GM23338 (cell line): ENCODE results near the gene PEX13. TPM values are rescaled to one million over a fixed set of nuclear protein-coding genes. Genes with fewer than 3 reads are reported as not detected.

ENCODE experiments used
- ATAC-seq: fragments of 200-7000 bp; cut with Tn5 transposase; 3 replicates; pipeline ENCODE4 v1.9.1; 2020
- DNase-seq: peaks from one replicate; pipeline ENCODE4 v3.0.0-alpha.2; 2015; ENCODE audit warnings: low spot score
- H2AFZ ChIP-seq: fragments of 200-600 bp; sonication (generic); 2 replicates; pipeline ENCODE4 v1.8.0; 2016; ENCODE audit warnings: antibody characterized with exemption, mild to moderate bottlenecking, moderate library complexity
- H3F3A ChIP-seq: fragments of 200-600 bp; sonication (generic); replicated peaks from 2 replicates; pipeline ENCODE4 v1.8.0; 2017; ENCODE audit warnings: antibody characterized with exemption, mixed run types, low read depth
- H3K27ac ChIP-seq: fragments of 200-600 bp; sonication (generic); 2 replicates; pipeline ENCODE4 v1.6.1; 2016; ENCODE audit warnings: low read depth
- H3K27me3 ChIP-seq: fragments of 200-600 bp; sonication (generic); 2 replicates; pipeline ENCODE4 v1.8.0; 2016; ENCODE audit warnings: mild to moderate bottlenecking, mixed run types, moderate library complexity; ENCODE audit not compliant: insufficient read depth
- H3K36me3 ChIP-seq: fragments of 200-600 bp; sonication (generic); 2 replicates; pipeline ENCODE4 v1.8.0; 2016; ENCODE audit warnings: mild to moderate bottlenecking; ENCODE audit not compliant: insufficient read depth
- H3K4me1 ChIP-seq: fragments of 200-600 bp; sonication (generic); 2 replicates; pipeline ENCODE4 v1.8.0; 2016; ENCODE audit warnings: mild to moderate bottlenecking, moderate library complexity; ENCODE audit not compliant: insufficient read depth
- H3K4me2 ChIP-seq: fragments of 200-600 bp; sonication (generic); 2 replicates; pipeline ENCODE4 v1.7.1; 2017; ENCODE audit warnings: mixed run types
- H3K4me3 ChIP-seq: fragments of 200-600 bp; sonication (generic); 2 replicates; pipeline ENCODE4 v1.6.1; 2016; ENCODE audit warnings: mixed run types
- H3K79me2 ChIP-seq: fragments of 200-600 bp; sonication (generic); replicated peaks from 2 replicates; pipeline ENCODE4 v1.8.0; 2017; ENCODE audit warnings: mild to moderate bottlenecking; ENCODE audit not compliant: insufficient read depth
- H3K9me2 ChIP-seq: fragments of 200-600 bp; sonication (generic); 2 replicates; pipeline ENCODE4 v1.8.0; 2017; ENCODE audit not compliant: insufficient read depth
- H4K20me1 ChIP-seq: fragments of 200-600 bp; sonication (generic); replicated peaks from 2 replicates; pipeline ENCODE4 v1.8.0; 2017; ENCODE audit warnings: mild to moderate bottlenecking; ENCODE audit not compliant: insufficient read depth
- H3K27ac Mint-ChIP-seq: 2 replicates; pipeline ENCODE4 v1.8.0; 2020; ENCODE audit warnings: inconsistent platforms, mild to moderate bottlenecking, moderate library complexity, mixed read lengths
- H3K27me3 Mint-ChIP-seq: 3 replicates; pipeline ENCODE4 v1.8.0; 2022; ENCODE audit warnings: low read depth, mild to moderate bottlenecking, moderate library complexity, mixed read lengths, inconsistent platforms; ENCODE audit not compliant: insufficient read depth, poor library complexity
- H3K36me3 Mint-ChIP-seq: 3 replicates; pipeline ENCODE4 v1.8.0; 2021; ENCODE audit warnings: low read depth, mild to moderate bottlenecking, inconsistent platforms, moderate library complexity, mixed read lengths
- H3K4me1 Mint-ChIP-seq: 3 replicates; pipeline ENCODE4 v1.8.0; 2020; ENCODE audit warnings: mild to moderate bottlenecking, inconsistent platforms, mixed read lengths
- H3K4me3 Mint-ChIP-seq: 3 replicates; pipeline ENCODE4 v1.8.0; 2021; ENCODE audit warnings: moderate library complexity, mild to moderate bottlenecking, inconsistent platforms, mixed read lengths
- H3K9me3 Mint-ChIP-seq: 3 replicates; pipeline ENCODE4 v1.8.0; 2020; ENCODE audit warnings: moderate library complexity, mild to moderate bottlenecking, inconsistent platforms, mixed read lengths
- CREB1 ChIP-seq: fragments of 250-450 bp; sonication (Bioruptor Pico); IDR thresholded peaks from 2 replicates; pipeline ENCODE4 v1.5.0; 2020; ENCODE audit warnings: low read depth, mild to moderate bottlenecking, moderate library complexity
- EZH2 ChIP-seq: fragments of 200-600 bp; sonication (generic); IDR thresholded peaks from one replicate; pipeline ENCODE4 v1.8.0; 2017; ENCODE audit warnings: antibody characterized with exemption, mild to moderate bottlenecking, low read depth; ENCODE audit not compliant: unreplicated experiment
- EZH2phosphoT487 ChIP-seq: fragments of 200-600 bp; sonication (generic); IDR thresholded peaks from one replicate; pipeline ENCODE4 v1.8.1; 2018; ENCODE audit warnings: antibody characterized with exemption; ENCODE audit not compliant: unreplicated experiment
- JUNB ChIP-seq: IDR thresholded peaks from one replicate; pipeline ENCODE4 v1.6.1; 2016; ENCODE audit warnings: antibody characterized with exemption; ENCODE audit not compliant: unreplicated experiment
- NANOG ChIP-seq: IDR thresholded peaks from 2 replicates; pipeline ENCODE4 v1.6.1; 2016; ENCODE audit warnings: antibody characterized with exemption, borderline replicate concordance
- POLR2AphosphoS5 ChIP-seq: IDR thresholded peaks from 2 replicates; pipeline ENCODE4 v1.6.1; 2016; ENCODE audit warnings: antibody characterized with exemption, low read depth
- STAT1 ChIP-seq: IDR thresholded peaks from one replicate; pipeline ENCODE4 v1.6.1; 2016; ENCODE audit warnings: antibody characterized with exemption; ENCODE audit not compliant: unreplicated experiment
- ZNF114 ChIP-seq: fragments of 250-450 bp; sonication (Bioruptor Pico); IDR thresholded peaks from 2 replicates; pipeline ENCODE4 v1.5.0; 2020; ENCODE audit warnings: mild to moderate bottlenecking, moderate library complexity
- ZNF331 ChIP-seq: fragments of 250-450 bp; sonication (Bioruptor Pico); IDR thresholded peaks from 2 replicates; pipeline ENCODE4 v1.5.0; 2020; ENCODE audit warnings: low read depth, mild to moderate bottlenecking, moderate library complexity
- polyA plus RNA-seq: library from polyadenylated mRNA; unstranded; fragments of >200 nt; fragmentation: Nextera tagmentation; extraction: Ambion mirVana; gene quantifications from 2 replicates; pipeline ENCODE4 v1.2.1, GENCODE V29; 2016
- total RNA-seq: library from RNA; depleted of rRNA; stranded (reverse); fragments of >200 nt; shearing (Covaris generic); gene quantifications from 2 replicates; pipeline ENCODE4 v1.2.3, GENCODE V29; 2014
- TF ChIP-seq, protein P1 (sequence below): fragments of 250-450 bp; sonication (Bioruptor Pico); IDR thresholded peaks from 2 replicates; pipeline ENCODE4 v1.5.0; 2020; ENCODE audit warnings: mild to moderate bottlenecking, moderate library complexity
- TF ChIP-seq, protein P2 (sequence below): IDR thresholded peaks from 2 replicates; pipeline ENCODE4 v1.6.1; 2016; ENCODE audit warnings: antibody characterized with exemption
- TF ChIP-seq, protein P3 (sequence below), 2 experiments: fragments of 200-600 bp in 1 of 2; sonication (generic) in 1 of 2; conservative IDR thresholded peaks; 2 replicates each; pipeline versions ENCODE4 v1.5.1 to v1.6.1; 2016 to 2017; ENCODE audit warnings: antibody characterized with exemption in 2 of 2, low read depth in 2 of 2, mild to moderate bottlenecking in 2 of 2, moderate library complexity in 1 of 2
- TF ChIP-seq, protein P4 (sequence below): IDR thresholded peaks from one replicate; pipeline ENCODE4 v1.6.1; 2018; ENCODE audit warnings: antibody characterized with exemption; ENCODE audit not compliant: unreplicated experiment

The PEX13 gene
- total and polyA plus RNA-seq, 2 experiments from 2014 or later, result 15.8 to 29.2 TPM

DNA sequence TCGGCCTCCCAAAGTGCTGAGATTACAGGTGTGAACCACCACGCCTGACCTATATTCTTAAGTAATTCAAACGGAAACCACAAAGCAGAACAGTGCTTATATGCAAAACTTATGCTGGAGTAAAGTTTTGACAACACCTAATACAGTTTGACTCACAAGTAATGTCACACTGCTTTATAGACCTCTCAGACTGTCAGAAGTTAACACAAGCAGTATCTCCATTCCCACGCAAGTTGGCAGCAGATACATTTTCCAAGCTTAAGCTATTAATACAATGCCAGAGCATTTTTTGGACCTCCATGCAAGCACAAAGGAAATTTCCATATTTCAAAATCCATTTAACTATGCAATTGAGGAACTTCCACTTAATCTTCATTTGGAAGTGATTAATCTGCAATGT, 27.1 kb downstream of the PEX13 start:
- no peak overlapping the region for H3K4me2 ChIP-seq
- H3K27me3 Mint-ChIP-seq, result peaks cover 2% of the 10 kb centered on the region
- H4K20me1 ChIP-seq, result no peaks in the 10 kb centered on the region
- H3K27ac ChIP-seq, result no peak overlapping the region
- H3K36me3 ChIP-seq, result no peaks in the 10 kb centered on the region; the same call in none of the 2 replicates
- H3F3A ChIP-seq, result no peaks in the 10 kb centered on the region
- TF ChIP-seq STAT1 (no peak), JUNB (no peak), ZNF331 (CRISPR knock-in tag) (no peak), POLR2AphosphoS5 (no peak), NANOG (no peak), EZH2 (no peak), CREB1 (CRISPR knock-in tag) (no peak), ZNF114 (CRISPR knock-in tag) (no peak), EZH2phosphoT487 (no peak)
- TF ChIP-seq, protein P1, sequence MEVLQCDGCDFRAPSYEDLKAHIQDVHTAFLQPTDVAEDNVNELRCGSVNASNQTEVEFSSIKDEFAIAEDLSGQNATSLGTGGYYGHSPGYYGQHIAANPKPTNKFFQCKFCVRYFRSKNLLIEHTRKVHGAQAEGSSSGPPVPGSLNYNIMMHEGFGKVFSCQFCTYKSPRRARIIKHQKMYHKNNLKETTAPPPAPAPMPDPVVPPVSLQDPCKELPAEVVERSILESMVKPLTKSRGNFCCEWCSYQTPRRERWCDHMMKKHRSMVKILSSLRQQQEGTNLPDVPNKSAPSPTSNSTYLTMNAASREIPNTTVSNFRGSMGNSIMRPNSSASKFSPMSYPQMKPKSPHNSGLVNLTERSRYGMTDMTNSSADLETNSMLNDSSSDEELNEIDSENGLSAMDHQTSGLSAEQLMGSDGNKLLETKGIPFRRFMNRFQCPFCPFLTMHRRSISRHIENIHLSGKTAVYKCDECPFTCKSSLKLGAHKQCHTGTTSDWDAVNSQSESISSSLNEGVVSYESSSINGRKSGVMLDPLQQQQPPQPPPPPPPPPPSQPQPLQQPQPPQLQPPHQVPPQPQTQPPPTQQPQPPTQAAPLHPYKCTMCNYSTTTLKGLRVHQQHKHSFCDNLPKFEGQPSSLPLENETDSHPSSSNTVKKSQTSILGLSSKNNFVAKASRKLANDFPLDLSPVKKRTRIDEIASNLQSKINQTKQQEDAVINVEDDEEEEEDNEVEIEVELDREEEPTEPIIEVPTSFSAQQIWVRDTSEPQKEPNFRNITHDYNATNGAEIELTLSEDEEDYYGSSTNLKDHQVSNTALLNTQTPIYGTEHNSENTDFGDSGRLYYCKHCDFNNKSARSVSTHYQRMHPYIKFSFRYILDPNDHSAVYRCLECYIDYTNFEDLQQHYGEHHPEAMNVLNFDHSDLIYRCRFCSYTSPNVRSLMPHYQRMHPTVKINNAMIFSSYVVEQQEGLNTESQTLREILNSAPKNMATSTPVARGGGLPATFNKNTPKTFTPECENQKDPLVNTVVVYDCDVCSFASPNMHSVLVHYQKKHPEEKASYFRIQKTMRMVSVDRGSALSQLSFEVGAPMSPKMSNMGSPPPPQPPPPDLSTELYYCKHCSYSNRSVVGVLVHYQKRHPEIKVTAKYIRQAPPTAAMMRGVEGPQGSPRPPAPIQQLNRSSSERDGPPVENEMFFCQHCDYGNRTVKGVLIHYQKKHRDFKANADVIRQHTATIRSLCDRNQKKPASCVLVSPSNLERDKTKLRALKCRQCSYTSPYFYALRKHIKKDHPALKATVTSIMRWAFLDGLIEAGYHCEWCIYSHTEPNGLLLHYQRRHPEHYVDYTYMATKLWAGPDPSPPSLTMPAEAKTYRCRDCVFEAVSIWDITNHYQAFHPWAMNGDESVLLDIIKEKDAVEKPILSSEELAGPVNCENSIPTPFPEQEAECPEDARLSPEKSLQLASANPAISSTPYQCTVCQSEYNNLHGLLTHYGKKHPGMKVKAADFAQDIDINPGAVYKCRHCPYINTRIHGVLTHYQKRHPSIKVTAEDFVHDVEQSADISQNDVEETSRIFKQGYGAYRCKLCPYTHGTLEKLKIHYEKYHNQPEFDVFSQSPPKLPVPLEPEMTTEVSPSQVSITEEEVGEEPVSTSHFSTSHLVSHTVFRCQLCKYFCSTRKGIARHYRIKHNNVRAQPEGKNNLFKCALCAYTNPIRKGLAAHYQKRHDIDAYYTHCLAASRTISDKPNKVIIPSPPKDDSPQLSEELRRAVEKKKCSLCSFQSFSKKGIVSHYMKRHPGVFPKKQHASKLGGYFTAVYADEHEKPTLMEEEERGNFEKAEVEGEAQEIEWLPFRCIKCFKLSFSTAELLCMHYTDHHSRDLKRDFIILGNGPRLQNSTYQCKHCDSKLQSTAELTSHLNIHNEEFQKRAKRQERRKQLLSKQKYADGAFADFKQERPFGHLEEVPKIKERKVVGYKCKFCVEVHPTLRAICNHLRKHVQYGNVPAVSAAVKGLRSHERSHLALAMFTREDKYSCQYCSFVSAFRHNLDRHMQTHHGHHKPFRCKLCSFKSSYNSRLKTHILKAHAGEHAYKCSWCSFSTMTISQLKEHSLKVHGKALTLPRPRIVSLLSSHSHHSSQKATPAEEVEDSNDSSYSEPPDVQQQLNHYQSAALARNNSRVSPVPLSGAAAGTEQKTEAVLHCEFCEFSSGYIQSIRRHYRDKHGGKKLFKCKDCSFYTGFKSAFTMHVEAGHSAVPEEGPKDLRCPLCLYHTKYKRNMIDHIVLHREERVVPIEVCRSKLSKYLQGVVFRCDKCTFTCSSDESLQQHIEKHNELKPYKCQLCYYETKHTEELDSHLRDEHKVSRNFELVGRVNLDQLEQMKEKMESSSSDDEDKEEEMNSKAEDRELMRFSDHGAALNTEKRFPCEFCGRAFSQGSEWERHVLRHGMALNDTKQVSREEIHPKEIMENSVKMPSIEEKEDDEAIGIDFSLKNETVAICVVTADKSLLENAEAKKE (CRISPR knock-in tag), result no peak
- TF ChIP-seq, protein P2, sequence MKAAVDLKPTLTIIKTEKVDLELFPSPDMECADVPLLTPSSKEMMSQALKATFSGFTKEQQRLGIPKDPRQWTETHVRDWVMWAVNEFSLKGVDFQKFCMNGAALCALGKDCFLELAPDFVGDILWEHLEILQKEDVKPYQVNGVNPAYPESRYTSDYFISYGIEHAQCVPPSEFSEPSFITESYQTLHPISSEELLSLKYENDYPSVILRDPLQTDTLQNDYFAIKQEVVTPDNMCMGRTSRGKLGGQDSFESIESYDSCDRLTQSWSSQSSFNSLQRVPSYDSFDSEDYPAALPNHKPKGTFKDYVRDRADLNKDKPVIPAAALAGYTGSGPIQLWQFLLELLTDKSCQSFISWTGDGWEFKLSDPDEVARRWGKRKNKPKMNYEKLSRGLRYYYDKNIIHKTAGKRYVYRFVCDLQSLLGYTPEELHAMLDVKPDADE, result no peak
- TF ChIP-seq, protein P3, sequence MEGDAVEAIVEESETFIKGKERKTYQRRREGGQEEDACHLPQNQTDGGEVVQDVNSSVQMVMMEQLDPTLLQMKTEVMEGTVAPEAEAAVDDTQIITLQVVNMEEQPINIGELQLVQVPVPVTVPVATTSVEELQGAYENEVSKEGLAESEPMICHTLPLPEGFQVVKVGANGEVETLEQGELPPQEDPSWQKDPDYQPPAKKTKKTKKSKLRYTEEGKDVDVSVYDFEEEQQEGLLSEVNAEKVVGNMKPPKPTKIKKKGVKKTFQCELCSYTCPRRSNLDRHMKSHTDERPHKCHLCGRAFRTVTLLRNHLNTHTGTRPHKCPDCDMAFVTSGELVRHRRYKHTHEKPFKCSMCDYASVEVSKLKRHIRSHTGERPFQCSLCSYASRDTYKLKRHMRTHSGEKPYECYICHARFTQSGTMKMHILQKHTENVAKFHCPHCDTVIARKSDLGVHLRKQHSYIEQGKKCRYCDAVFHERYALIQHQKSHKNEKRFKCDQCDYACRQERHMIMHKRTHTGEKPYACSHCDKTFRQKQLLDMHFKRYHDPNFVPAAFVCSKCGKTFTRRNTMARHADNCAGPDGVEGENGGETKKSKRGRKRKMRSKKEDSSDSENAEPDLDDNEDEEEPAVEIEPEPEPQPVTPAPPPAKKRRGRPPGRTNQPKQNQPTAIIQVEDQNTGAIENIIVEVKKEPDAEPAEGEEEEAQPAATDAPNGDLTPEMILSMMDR (conservative IDR thresholded peaks at IDR 0.05; ENCODE audit: low read depth in 2 of 2), result no peak
- TF ChIP-seq, protein P4, sequence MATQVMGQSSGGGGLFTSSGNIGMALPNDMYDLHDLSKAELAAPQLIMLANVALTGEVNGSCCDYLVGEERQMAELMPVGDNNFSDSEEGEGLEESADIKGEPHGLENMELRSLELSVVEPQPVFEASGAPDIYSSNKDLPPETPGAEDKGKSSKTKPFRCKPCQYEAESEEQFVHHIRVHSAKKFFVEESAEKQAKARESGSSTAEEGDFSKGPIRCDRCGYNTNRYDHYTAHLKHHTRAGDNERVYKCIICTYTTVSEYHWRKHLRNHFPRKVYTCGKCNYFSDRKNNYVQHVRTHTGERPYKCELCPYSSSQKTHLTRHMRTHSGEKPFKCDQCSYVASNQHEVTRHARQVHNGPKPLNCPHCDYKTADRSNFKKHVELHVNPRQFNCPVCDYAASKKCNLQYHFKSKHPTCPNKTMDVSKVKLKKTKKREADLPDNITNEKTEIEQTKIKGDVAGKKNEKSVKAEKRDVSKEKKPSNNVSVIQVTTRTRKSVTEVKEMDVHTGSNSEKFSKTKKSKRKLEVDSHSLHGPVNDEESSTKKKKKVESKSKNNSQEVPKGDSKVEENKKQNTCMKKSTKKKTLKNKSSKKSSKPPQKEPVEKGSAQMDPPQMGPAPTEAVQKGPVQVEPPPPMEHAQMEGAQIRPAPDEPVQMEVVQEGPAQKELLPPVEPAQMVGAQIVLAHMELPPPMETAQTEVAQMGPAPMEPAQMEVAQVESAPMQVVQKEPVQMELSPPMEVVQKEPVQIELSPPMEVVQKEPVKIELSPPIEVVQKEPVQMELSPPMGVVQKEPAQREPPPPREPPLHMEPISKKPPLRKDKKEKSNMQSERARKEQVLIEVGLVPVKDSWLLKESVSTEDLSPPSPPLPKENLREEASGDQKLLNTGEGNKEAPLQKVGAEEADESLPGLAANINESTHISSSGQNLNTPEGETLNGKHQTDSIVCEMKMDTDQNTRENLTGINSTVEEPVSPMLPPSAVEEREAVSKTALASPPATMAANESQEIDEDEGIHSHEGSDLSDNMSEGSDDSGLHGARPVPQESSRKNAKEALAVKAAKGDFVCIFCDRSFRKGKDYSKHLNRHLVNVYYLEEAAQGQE, result no peak
- no peaks in the 10 kb centered on the region for H3K9me2 ChIP-seq
- H3K4me1 ChIP-seq, result no peaks in the 10 kb centered on the region
- DNase-seq (no peak), ATAC-seq (no peak)
- 0 out of 3 replicates have a peak, but pooled peaks cover 2% of the 10 kb centered on the region for H3K9me3 Mint-ChIP-seq
- no peak overlapping the region for H3K27ac Mint-ChIP-seq
- no peak overlapping the region for H3K4me3 Mint-ChIP-seq
- no peaks in the 10 kb centered on the region for H3K4me1 Mint-ChIP-seq
- H3K27me3 ChIP-seq, result no peaks in the 10 kb centered on the region
- peaks cover 14% of the 10 kb centered on the region for H3K36me3 Mint-ChIP-seq
- H3K79me2 ChIP-seq, result no peaks in the 10 kb centered on the region; the same call in 1 of the 2 replicates
- no peak overlapping the region for H2AFZ ChIP-seq
- H3K4me3 ChIP-seq, result no peak overlapping the region
